SKM-1 (cell line): ENCODE measurements around the gene LIMA1.
"Not testable (repeated sequence)": the region's sequence is repeated elsewhere in the genome, so short reads cannot be mapped to it uniquely, and the experiment has no call there.

Source experiments
- DNase-seq: peaks from one replicate; lab custom pipeline; 2025; ENCODE audit not compliant: unreplicated experiment; lab: John Stamatoyannopoulos, UW

LIMA1 gene

DNA sequence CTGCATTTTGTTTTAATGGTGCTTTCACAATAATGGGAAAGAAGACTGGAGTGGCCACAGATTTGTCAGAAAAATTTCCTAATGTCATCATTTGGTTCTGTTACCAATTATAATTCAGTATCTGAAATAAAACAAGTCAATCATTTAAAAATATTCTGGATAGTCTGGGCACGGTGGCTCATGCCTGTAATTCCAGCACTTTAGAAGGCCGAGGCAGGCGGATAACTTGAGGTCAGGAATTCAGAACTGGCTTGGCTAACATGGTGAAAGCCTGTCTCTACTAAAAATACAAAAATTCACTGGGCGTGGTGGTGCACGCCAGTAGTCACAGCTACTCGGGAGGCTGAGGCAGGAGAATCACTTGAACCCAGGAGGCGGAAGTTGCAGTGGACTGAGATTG, 4.0 kb upstream of the LIMA1 start:
- no peak for DNase-seq

- no peak for DNase-seq
Measured at GRCh38 chr12:50285253-50285652, 1.9 kb upstream of the LIMA1 start.

- DNase-seq = no peak
Measured at GRCh38 chr12:50282721-50283228, 545 bp downstream of the LIMA1 start.

- DNase-seq = no peak
Measured at GRCh38 chr12:50279501-50279900, 3.8 kb downstream of the LIMA1 start.

GRCh38 chr12:50276912-50277671, 6.2 kb downstream of the LIMA1 start:
- DNase-seq = no peak

DNA sequence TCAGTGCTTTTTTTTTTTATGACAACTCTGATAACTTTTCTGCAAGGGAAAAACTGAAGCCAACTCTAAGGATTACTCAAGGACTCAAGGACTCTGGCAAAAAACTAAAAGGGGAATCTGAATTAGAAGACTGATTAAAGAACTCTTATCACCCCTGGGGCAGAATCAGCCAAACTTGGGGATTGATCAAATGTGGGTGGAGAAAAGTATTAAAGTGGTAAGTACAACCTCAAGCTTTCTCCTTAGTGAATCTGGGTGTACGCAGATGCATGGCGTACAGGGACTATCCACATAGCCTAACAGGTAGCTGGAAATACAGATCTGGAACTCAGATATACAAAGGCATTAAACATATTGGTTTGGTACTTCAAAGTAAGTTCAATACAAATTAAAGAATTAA, 7.3 kb downstream of the LIMA1 start:
- no peak for DNase-seq

DNA sequence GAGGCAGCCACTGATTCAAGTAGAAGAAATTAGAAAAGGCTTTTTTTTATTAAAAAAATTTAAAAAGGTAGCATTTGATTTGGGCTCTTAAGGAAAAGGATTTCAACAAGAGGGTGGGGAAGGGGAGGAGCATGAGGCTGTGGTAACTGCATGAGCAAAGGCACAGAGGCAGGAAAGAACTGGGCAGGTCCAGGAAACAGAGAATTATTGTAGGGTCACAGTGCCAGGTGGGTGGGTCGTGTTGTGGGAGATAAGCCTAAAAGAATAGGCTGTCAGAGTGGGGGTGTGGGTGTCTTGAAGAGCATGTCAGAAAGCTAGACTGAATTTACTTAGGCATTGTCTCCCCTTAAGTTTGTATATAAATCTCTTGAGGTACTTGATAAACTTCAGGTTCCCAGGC, 7.8 kb downstream of the LIMA1 start:
- DNase-seq = no peak

- DNase-seq = not testable (repeated sequence)
Measured at GRCh38 chr12:50275127-50275526, 8.2 kb downstream of the LIMA1 start.

GRCh38 chr12:50271724-50272247, 11.5 kb downstream of the LIMA1 start:
- DNase-seq = no peak

GRCh38 chr12:50268482-50268881, 14.8 kb downstream of the LIMA1 start:
- no peak for DNase-seq

- no peak for DNase-seq
Measured at GRCh38 chr12:50265770-50266524, 17.4 kb downstream of the LIMA1 start.

DNA sequence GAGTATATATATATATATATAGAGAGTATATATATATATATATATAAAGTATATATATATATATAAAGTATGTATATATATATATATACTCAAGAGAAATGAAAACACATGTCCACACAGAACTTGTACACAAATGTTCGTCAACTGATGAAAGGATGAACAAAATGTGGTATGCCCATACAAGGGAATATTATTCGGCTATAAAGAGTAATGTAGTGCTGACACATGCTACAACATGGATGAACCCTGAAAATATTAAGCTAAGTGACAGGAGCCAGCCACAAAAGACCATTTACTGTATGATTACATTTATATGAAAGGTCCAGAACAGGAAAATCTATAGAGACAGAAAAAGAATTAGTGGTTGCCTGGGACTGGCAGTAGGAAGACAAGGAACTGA, 19.5 kb downstream of the LIMA1 start:
- DNase-seq = no peak

DNA sequence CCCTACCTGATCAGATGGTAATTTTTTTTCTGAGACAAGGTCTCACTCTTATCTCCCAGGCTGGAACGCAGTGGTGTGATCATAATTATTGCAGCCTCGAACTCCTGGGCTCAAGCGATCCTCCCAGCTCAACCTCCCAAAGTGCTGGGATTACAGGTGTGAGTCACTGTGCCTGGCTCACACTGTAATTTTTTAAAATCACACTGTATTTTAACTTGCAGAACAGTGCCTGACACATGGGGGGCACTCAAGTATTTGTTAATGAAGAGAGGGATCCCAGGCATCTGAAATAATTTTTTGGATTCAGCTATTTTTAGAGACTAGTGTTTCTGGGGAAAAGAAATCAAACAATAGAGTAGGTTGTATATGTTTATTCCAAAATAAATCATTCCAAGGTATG, 21.7 kb downstream of the LIMA1 start:
- no peak for DNase-seq

DNA sequence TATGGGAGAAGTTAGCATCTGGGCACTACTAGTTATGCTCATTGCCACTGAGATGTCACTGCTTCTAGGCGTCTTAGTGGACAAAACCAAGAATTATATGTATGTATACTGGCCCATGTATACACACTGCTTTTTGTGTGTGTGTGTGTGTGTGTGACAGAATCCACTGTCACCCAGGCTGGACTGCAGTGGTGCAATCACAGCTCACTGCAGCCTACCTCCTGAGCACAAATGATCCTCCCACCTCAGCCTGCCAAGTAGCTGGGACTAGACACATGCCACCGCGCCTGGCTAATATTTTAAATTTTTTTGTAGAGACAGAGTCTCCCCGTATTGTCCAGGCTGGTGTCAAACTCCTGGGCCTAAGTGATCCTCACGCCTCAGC, 25.2 kb downstream of the LIMA1 start:
- DNase-seq = no peak

- no peak for DNase-seq
Measured at GRCh38 chr12:50257236-50258166, 25.8 kb downstream of the LIMA1 start.

DNA sequence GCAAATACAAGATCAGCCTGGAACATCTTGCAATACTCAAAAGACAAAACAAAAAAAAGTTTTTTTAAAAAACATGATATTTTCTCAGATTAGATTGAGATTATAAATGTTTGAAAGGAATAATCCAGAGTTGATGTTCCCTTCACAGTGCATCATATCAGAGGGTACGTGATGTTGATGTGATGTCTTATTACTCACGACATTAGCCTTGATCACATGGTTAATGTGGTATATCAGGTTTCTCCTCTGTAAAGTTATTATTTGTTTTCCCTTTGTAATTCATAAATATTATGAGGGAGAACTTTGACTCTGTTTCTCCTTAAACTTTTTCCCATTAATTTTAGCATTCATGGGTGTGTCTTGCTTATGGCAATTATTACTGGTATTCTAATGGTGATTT, 26.6 kb downstream of the LIMA1 start:
- DNase-seq = no peak

DNA sequence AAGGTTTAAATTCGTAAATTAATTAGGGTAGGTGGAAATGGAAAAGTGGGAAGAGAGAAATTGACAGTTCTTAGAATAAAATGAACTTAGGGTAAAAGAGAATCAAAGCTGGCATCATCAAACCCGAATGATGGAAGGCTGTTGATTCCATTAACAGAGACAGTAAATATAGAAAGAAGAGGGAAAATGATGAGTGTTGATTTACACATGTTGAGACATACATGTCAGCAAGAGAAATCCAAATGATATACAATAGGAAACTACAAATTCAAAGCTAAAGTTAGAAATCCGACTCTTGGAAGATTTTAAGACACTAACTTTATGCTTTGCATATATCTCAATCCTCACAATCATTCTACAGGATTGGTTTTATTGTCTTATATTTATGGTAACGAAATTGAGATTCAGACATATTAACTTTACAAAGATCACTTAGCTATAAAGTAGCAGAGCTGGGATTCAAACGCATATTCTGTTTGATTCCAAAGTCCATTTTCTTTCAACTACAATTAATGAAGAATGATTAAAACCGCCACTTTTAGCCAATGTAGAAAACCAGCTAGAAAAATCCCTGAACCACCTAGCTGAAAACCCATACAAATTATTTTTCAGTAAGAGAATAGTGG, 30.2 kb downstream of the LIMA1 start:
- DNase-seq = no peak

GRCh38 chr12:50251619-50252252, 31.6 kb downstream of the LIMA1 start:
- DNase-seq = no peak

DNA sequence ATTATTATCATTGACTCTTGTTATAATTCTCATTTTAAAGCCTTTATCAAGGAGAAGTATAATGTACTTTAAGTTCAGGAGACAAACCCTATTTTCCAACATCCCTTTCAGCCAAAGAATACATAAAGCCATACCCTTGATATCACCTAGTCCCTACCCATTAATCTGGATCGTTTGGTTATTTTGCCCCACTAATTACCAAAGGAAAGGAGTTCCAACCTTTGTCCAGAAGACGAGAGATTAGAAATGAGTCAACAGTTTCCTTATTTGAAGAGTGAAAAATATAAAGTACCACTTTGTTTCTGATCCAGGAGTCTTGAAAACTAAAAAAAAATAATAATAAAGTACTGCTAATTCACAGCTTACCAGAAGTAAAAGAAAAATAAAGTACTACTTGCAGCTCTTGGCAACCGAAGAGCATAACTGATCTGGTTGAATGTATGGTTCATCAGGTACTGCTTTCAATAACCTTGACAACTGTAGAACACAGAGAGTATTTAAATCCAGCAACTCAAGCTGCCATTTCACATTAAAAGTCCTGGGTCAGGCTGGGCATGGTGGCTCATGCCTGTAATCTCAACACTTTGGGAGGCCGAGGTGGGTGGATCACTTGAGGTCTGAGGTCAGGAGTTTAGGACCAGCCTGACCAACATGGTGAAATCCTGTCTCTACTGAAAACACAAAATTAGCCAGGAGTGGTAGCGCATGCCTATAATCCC, 33.7 kb downstream of the LIMA1 start:
- DNase-seq = no peak

GRCh38 chr12:50248883-50249282, 34.4 kb downstream of the LIMA1 start:
- DNase-seq = no peak
